Testis (tissue), 2 donors: ENCODE results near the gene MAP4K2.

Source experiments
- POLR2A ChIP-seq: fragments of 450-650 bp; IDR thresholded peaks from one replicate; pipeline ENCODE4 v1.6.1; 2017; ENCODE audit warnings: antibody characterized with exemption, mild to moderate bottlenecking, moderate library complexity
- TF ChIP-seq, protein P1 (sequence below), 3 experiments: fragments of 450-650 bp in 2 of 3; fragments of 200-600 bp in 1 of 3; sonication (generic) in 1 of 3; IDR thresholded peaks; one replicate each; pipeline ENCODE4 v1.5.1; 2016 to 2019; ENCODE audit warnings: antibody characterized with exemption in 3 of 3, mild to moderate bottlenecking in 2 of 3, moderate library complexity in 1 of 3

DNA sequence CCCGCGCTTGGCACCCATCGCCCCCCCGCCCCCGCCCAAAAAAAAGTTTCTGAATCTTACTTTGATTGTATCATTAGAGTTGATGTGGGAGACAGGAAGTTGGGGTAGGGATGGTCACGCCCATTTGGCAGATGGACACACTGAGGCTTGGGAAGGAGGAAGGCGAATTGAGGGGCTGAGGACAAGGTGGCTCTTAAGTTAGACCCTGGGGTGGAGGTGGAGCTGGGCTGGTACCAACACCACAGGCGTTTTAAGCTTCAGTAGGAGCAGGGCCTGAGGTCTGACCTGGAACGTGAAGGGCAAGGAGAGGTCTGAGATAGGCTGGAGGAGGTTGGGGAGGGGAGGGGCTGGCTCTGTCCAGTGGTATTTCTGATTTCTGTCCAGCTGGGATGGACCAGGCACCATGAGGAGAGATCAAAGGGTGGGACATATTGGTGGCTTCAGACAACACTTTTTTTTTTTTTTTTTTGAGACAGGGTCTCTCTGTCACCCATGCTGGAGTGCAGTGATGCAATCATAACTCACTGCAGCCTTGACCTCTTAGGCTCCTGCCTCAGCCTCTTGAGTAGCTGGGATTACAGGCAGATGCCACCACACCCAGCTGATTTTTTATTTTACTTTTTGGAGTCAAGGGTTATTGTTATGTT lies 42.2 kb upstream of the MAP4K2 start:
- TF ChIP-seq, protein P1, sequence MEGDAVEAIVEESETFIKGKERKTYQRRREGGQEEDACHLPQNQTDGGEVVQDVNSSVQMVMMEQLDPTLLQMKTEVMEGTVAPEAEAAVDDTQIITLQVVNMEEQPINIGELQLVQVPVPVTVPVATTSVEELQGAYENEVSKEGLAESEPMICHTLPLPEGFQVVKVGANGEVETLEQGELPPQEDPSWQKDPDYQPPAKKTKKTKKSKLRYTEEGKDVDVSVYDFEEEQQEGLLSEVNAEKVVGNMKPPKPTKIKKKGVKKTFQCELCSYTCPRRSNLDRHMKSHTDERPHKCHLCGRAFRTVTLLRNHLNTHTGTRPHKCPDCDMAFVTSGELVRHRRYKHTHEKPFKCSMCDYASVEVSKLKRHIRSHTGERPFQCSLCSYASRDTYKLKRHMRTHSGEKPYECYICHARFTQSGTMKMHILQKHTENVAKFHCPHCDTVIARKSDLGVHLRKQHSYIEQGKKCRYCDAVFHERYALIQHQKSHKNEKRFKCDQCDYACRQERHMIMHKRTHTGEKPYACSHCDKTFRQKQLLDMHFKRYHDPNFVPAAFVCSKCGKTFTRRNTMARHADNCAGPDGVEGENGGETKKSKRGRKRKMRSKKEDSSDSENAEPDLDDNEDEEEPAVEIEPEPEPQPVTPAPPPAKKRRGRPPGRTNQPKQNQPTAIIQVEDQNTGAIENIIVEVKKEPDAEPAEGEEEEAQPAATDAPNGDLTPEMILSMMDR (IDR thresholded peaks at IDR 0.05), result no peak
- no peak for TF ChIP-seq POLR2A
